Peyer's patch (tissue), 4 donors: ENCODE data around the gene ASXL1. TPM values are rescaled to one million over a fixed set of nuclear protein-coding genes. Genes with fewer than 3 reads are reported as not detected.

ENCODE experiments used
- DNase-seq, 3 donors: peaks; one replicate each; pipeline ENCODE4 v3.0.0-alpha.2; 2017 to 2019
- H3K27ac ChIP-seq, 4 donors: fragments of 200-600 bp; sonication (generic); one replicate each; pipeline ENCODE4 v1.5.1; 2016 to 2019
- H3K27me3 ChIP-seq, 2 donors: fragments of 200-600 bp; sonication (generic); one replicate each; pipeline ENCODE4 v1.5.1; 2019
- H3K36me3 ChIP-seq, 3 donors: fragments of 200-600 bp; sonication (generic); one replicate each; pipeline ENCODE4 v1.5.1; 2016 to 2019
- H3K4me1 ChIP-seq, 4 donors: fragments of 200-600 bp; sonication (generic); one replicate each; pipeline ENCODE4 v1.5.1; 2016 to 2019
- H3K4me3 ChIP-seq, 4 donors: fragments of 200-600 bp; sonication (generic); 1 replicate in 3 of 4; 2 replicates in 1 of 4; pipeline ENCODE4 v1.5.1; 2016 to 2019; ENCODE audit warnings: mild to moderate bottlenecking in 1 of 4
- H3K9me3 ChIP-seq, 4 donors: fragments of 200-600 bp; sonication (generic); one replicate each; pipeline ENCODE4 v1.5.1; 2016 to 2019; ENCODE audit warnings: mild to moderate bottlenecking in 1 of 4
- CTCF ChIP-seq, 6 experiments: fragments of 450-650 bp in 4 of 6; fragments of 200-600 bp in 2 of 6; sonication (generic) in 1 of 6; IDR thresholded peaks; one replicate each; pipeline ENCODE4 v1.5.1; 2017 to 2019; ENCODE audit warnings: antibody characterized with exemption in 6 of 6, mild to moderate bottlenecking in 3 of 6, moderate library complexity in 1 of 6
- POLR2A ChIP-seq, 2 donors: fragments of 450-650 bp; IDR thresholded peaks; one replicate each; pipeline ENCODE4 v1.5.1; 2017; ENCODE audit warnings: antibody characterized with exemption in 2 of 2, mild to moderate bottlenecking in 2 of 2, moderate library complexity in 2 of 2
- total RNA-seq, 4 donors: library from RNA; depleted of rRNA; stranded (reverse); fragments of >200 nt; gene quantifications; one replicate each; pipeline ENCODE4 v1.1.0, GENCODE V29; 2016

The ASXL1 gene
- total RNA-seq, 4 donors from 2014 or later = 74.4 to 173 (median 115) TPM

DNA sequence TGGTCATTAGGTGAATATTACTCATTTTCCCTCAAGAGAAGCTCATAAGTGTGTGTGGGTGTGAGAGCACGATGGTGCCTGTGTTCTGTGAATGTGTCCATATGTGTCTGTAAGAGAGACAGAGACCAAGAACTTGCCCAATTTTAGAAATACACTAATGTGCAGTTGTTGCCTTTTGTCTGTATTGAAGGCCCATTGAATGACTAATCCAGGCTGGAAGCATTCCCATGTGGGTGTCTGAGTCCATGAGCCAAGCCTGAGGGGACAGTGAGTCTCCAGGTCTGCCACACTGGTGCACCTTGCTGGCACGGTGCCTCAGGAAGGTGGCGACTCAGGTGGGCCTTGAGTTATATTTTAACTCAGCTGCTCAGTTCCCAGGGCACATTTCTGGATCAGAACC lies 25.5 kb upstream of the ASXL1 start:
- no peak for DNase-seq

DNA sequence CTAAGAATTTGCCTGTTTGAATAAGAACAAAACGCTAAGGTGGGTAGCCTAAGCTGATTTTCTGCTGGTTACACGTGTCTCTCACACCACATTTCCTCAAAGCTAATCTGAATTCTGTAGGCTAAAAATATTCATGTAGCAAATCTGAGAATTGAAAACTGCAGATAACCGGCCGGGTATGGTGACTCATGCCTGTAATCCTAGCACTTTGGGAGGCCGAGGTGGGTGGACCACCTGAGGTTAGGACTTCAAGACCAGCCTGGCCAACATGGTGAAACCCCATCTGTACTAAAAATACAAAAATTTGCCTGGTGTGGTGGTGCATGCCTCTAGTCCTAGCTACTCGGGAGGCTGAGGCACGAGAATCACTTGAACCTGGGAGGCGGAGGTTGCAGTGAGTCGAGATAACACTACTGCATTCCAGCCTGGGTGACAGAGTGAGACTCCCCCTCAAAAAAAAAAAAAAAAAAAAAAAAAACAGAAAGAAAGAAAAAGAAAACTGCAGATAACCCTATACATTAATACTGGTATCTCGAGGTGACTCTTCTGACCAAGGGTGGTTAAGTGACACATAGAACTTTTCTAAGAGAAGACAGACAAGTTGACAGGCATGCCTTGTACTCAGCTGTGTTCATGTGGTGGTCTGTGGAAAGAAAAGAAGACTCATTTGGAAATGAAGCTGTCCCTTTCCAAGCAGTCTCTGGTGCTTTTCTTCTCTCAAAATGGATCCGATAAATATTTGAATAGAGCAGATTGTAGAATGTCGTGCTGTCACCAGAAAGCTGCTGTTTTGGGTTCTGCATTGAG lies 24.7 kb upstream of the ASXL1 start:
- Histone ChIP-seq H3K4me3 (no peak overlapping the region), H3K4me1 (no peaks in the 10 kb centered on the region), H3K9me3 (no peaks in the 10 kb centered on the region), H3K27ac (peak overlapping the region in 3 of 4 donors; percentile 15 to 28 (median 19)), H3K27me3 (no peaks in the 10 kb centered on the region), H3K36me3 (peaks cover 0 to 39% (median 0%) of the 10 kb centered on the region in 3 donors)
- DNase-seq = no peak
- TF ChIP-seq CTCF (IDR thresholded peaks at IDR 0.05) = no peak
- no peak for TF ChIP-seq POLR2A (IDR thresholded peaks at IDR 0.05)

More for the DNA sequence above, 25.5 kb upstream of the ASXL1 start:
- no peaks in the 10 kb centered on the region for H3K9me3 ChIP-seq
- no peak for TF ChIP-seq CTCF (IDR thresholded peaks at IDR 0.05)
- no peak for TF ChIP-seq POLR2A (IDR thresholded peaks at IDR 0.05)
- peaks cover 0 to 46% (median 0%) of the 10 kb centered on the region in 3 donors for H3K36me3 ChIP-seq
- peak overlapping the region in 1 of 4 donors; percentile 6 for H3K27ac ChIP-seq
- H3K4me3 ChIP-seq = no peak overlapping the region
- no peaks in the 10 kb centered on the region for H3K27me3 ChIP-seq
- H3K4me1 ChIP-seq = no peaks in the 10 kb centered on the region

- no peaks in the 10 kb centered on the region for H3K9me3 ChIP-seq
- H3K4me1 ChIP-seq = no peaks in the 10 kb centered on the region
- H3K27ac ChIP-seq = peak overlapping the region in 3 of 4 donors; percentile 19 to 28 (median 25)
- DNase-seq = peak in 2 of 3 donors; percentile 40 to 69
- H3K4me3 ChIP-seq = no peak overlapping the region
- peaks cover 0 to 32% (median 0%) of the 10 kb centered on the region in 3 donors for H3K36me3 ChIP-seq
- TF ChIP-seq POLR2A (IDR thresholded peaks at IDR 0.05) = no peak
- TF ChIP-seq CTCF (IDR thresholded peaks at IDR 0.05) = no peak
- H3K27me3 ChIP-seq = no peaks in the 10 kb centered on the region
Observed at GRCh38 chr20:32333988-32334885, 23.9 kb upstream of the ASXL1 start.

- Histone ChIP-seq H3K9me3 (no peaks in the 10 kb centered on the region), H3K4me1 (no peaks in the 10 kb centered on the region), H3K36me3 (peaks cover 0 to 6% (median 0%) of the 10 kb centered on the region in 3 donors), H3K4me3 (no peak overlapping the region), H3K27ac (no peak overlapping the region), H3K27me3 (no peaks in the 10 kb centered on the region)
- DNase-seq = no peak
- TF ChIP-seq POLR2A (IDR thresholded peaks at IDR 0.05) = no peak
- peak in 5 of 6 experiments; percentile 26 to 56 (median 53) for TF ChIP-seq CTCF (IDR thresholded peaks at IDR 0.05)
Observed at GRCh38 chr20:32336918-32337347, 21.2 kb upstream of the ASXL1 start.

GRCh38 chr20:32337937-32338661 lies 20.0 kb upstream of the ASXL1 start:
- Histone ChIP-seq H3K27me3 (no peaks in the 10 kb centered on the region), H3K4me3 (no peak overlapping the region), H3K9me3 (no peaks in the 10 kb centered on the region), H3K4me1 (no peaks in the 10 kb centered on the region), H3K27ac (no peak overlapping the region), H3K36me3 (no peaks in the 10 kb centered on the region)
- no peak for TF ChIP-seq POLR2A (IDR thresholded peaks at IDR 0.05)
- TF ChIP-seq CTCF (IDR thresholded peaks at IDR 0.05) = no peak
- no peak for DNase-seq
